RWPE1 (cell line): ENCODE measurements around the gene SDHAF1.
"Not testable (repeated sequence)": the region's sequence is repeated elsewhere in the genome, so short reads cannot be mapped to it uniquely, and the experiment has no call there.

Experiments used
- CTCF ChIA-PET: fragments of 350-600 bp; sonication (Branson Sonifier 250); formaldehyde crosslinking; extraction: SDS; loops from one replicate; lab custom pipeline; 2021; lab: Yijun Ruan, JAX
- POLR2A ChIA-PET: fragments of 400-600 bp; formaldehyde crosslinking; extraction: SDS; loops from one replicate; lab custom pipeline; 2020; ENCODE audit warnings: antibody characterized with exemption; ENCODE audit not compliant: low non-redundant PET; lab: Yijun Ruan, JAX
- DNase-seq: peaks from one replicate; pipeline ENCODE4 v3.0.0; 2012; ENCODE audit warnings: low spot score
- H3K27ac ChIP-seq: fragments of 450-650 bp; 2 replicates; pipeline ENCODE4 v1.5.1; 2017
- CTCF ChIP-seq: fragments of 450-650 bp; conservative IDR thresholded peaks from 2 replicates; pipeline ENCODE4 v1.5.1; 2017; ENCODE audit warnings: low read depth, mild to moderate bottlenecking

Gene SDHAF1

GRCh38 chr19:36032251-36033104 lies 37.5 kb downstream of the SDHAF1 start, which contains the start of gene CLIP3:
TSS of gene CLIP3 (minus strand) at chr19:36032873. CDS start at chr19:36032357, 516 bp downstream.
- CTCF ChIA-PET, result no interaction called here
- no peak for DNase-seq
- TF ChIP-seq CTCF, result no peak
- POLR2A ChIA-PET, result no interaction called here
- H3K27ac ChIP-seq, result no peak within 1 kb of the TSS

- no peak for DNase-seq
- POLR2A ChIA-PET, result no interaction called here
- peak overlapping the region; percentile 64 for H3K27ac ChIP-seq
- TF ChIP-seq CTCF, result no peak
- CTCF ChIA-PET, result no interaction called here
These were observed 45.5 kb downstream of the SDHAF1 start for GRCh38 chr19:36040495-36040894.

GRCh38 chr19:36041092-36041491 lies 46.1 kb downstream of the SDHAF1 start:
- DNase-seq, POLR2A ChIA-PET: not testable (repeated sequence)
- peak overlapping the region; percentile 64 for H3K27ac ChIP-seq
- CTCF ChIA-PET, result interaction anchor here (0.6 kb wide), 1 partner anchor 18 kb away, joined by 5 read pairs; no protein-coding TSS in a partner anchor

- POLR2A ChIA-PET, result interaction anchor here (0.6 kb wide), 1 partner anchor 72 kb away, joined by 7 read pairs; no protein-coding TSS in a partner anchor
- H3K27ac ChIP-seq, result peak overlapping the region; percentile 73
- no peak for TF ChIP-seq CTCF
- CTCF ChIA-PET, result interaction anchor here (0.5 to 0.7 kb wide), 2 partner anchors 13 to 532 kb away, joined by 3 read pairs; no protein-coding TSS in a partner anchor
- DNase-seq, result peak; percentile 20
These were observed 46.8 kb downstream of the SDHAF1 start for GRCh38 chr19:36041831-36042230.

- no peak for DNase-seq
- no peak overlapping the region for H3K27ac ChIP-seq
- POLR2A ChIA-PET, result no interaction called here
- CTCF ChIA-PET, result no interaction called here
- no peak for TF ChIP-seq CTCF
These were observed 49.0 kb downstream of the SDHAF1 start for GRCh38 chr19:36043952-36044351.
